ENCODE data around the gene PRKAG2.

The PRKAG2 gene

GRCh38 chr7:151695951-151696541, 180.9 kb downstream of the PRKAG2 start:
- Histone ChIP-seq H3K27ac (no peak overlapping the region), H3K36me3 (ENCODE audit: insufficient read depth) (no peaks in the 10 kb centered on the region), H3K9ac (no peak overlapping the region), H3K4me1 (ENCODE audit: low read depth, poor library complexity, severe bottlenecking) (no peaks in the 10 kb centered on the region), H3K4me3 (IDR thresholded peaks at IDR 0.05; ENCODE audit: insufficient read depth, low read depth, low read length) (no peak overlapping the region), H2AFZ (ENCODE audit: low read depth) (no peak overlapping the region), H4K20me1 (ENCODE audit: insufficient read depth) (no peaks in the 10 kb centered on the region), H3K27me3 (ENCODE audit: insufficient read depth, low read depth) (no peaks in the 10 kb centered on the region), H3K79me2 (ENCODE audit: insufficient read depth, low read depth) (no peaks in the 10 kb centered on the region), H3K4me2 (no peak overlapping the region)
- TF ChIP-seq CTCF (conservative IDR thresholded peaks at IDR 0.05; ENCODE audit: low read depth, low read length), result no peak

GRCh38 chr7:151694828-151695580, 181.9 kb downstream of the PRKAG2 start:
- Histone ChIP-seq H3K79me2 (ENCODE audit: insufficient read depth, low read depth) (no peaks in the 10 kb centered on the region), H4K20me1 (ENCODE audit: insufficient read depth) (no peaks in the 10 kb centered on the region), H3K36me3 (ENCODE audit: insufficient read depth) (no peaks in the 10 kb centered on the region), H3K9ac (no peak overlapping the region), H3K4me3 (IDR thresholded peaks at IDR 0.05; ENCODE audit: insufficient read depth, low read depth, low read length) (no peak overlapping the region), H3K27ac (no peak overlapping the region), H2AFZ (ENCODE audit: low read depth) (no peak overlapping the region), H3K4me2 (no peak overlapping the region), H3K27me3 (ENCODE audit: insufficient read depth, low read depth) (no peaks in the 10 kb centered on the region), H3K4me1 (ENCODE audit: low read depth, poor library complexity, severe bottlenecking) (no peaks in the 10 kb centered on the region)
- no peak for TF ChIP-seq CTCF (conservative IDR thresholded peaks at IDR 0.05; ENCODE audit: low read depth, low read length)

GRCh38 chr7:151694441-151694827, 182.5 kb downstream of the PRKAG2 start:
- H3K4me1 ChIP-seq (ENCODE audit: low read depth, poor library complexity, severe bottlenecking), result no peaks in the 10 kb centered on the region
- no peak overlapping the region for H3K4me2 ChIP-seq
- H3K9ac ChIP-seq, result no peak overlapping the region
- TF ChIP-seq CTCF (conservative IDR thresholded peaks at IDR 0.05; ENCODE audit: low read depth, low read length), result no peak
- H3K36me3 ChIP-seq (ENCODE audit: insufficient read depth), result no peaks in the 10 kb centered on the region
- no peak overlapping the region for H2AFZ ChIP-seq (ENCODE audit: low read depth)
- H3K4me3 ChIP-seq (IDR thresholded peaks at IDR 0.05; ENCODE audit: insufficient read depth, low read depth, low read length), result no peak overlapping the region
- H3K79me2 ChIP-seq (ENCODE audit: insufficient read depth, low read depth), result no peaks in the 10 kb centered on the region
- no peaks in the 10 kb centered on the region for H4K20me1 ChIP-seq (ENCODE audit: insufficient read depth)
- no peak overlapping the region for H3K27ac ChIP-seq
- H3K27me3 ChIP-seq (ENCODE audit: insufficient read depth, low read depth), result no peaks in the 10 kb centered on the region

- no peak overlapping the region for H2AFZ ChIP-seq (ENCODE audit: low read depth)
- no peaks in the 10 kb centered on the region for H3K36me3 ChIP-seq (ENCODE audit: insufficient read depth)
- H4K20me1 ChIP-seq (ENCODE audit: insufficient read depth), result no peaks in the 10 kb centered on the region
- H3K4me1 ChIP-seq (ENCODE audit: low read depth, poor library complexity, severe bottlenecking), result no peaks in the 10 kb centered on the region
- no peak for TF ChIP-seq CTCF (conservative IDR thresholded peaks at IDR 0.05; ENCODE audit: low read depth, low read length)
- H3K27me3 ChIP-seq (ENCODE audit: insufficient read depth, low read depth), result no peaks in the 10 kb centered on the region
- H3K79me2 ChIP-seq (ENCODE audit: insufficient read depth, low read depth), result no peaks in the 10 kb centered on the region
- no peak overlapping the region for H3K4me3 ChIP-seq (IDR thresholded peaks at IDR 0.05; ENCODE audit: insufficient read depth, low read depth, low read length)
- H3K9ac ChIP-seq, result no peak overlapping the region
- no peak overlapping the region for H3K27ac ChIP-seq
- H3K4me2 ChIP-seq, result no peak overlapping the region
Measured at GRCh38 chr7:151693140-151693539, 183.8 kb downstream of the PRKAG2 start.
